B cell (primary cell): ENCODE data around the gene TACO1. TPM values are rescaled to one million over a fixed set of nuclear protein-coding genes. Genes with fewer than 3 reads are reported as not detected.

Experiments
- ATAC-seq: fragments of 200-7000 bp; cut with Tn5 transposase; one replicate; pipeline ENCODE4 v1.10.0; 2021; ENCODE audit warnings: low read depth, mild to moderate bottlenecking, moderate number of reproducible peaks, moderate library complexity
- CTCF ChIA-PET: fragments of 350-600 bp; sonication (Branson Sonifier 250); formaldehyde crosslinking; loops from one replicate; lab custom pipeline; 2021; ENCODE audit warnings: antibody characterized with exemption, inconsistent platforms; lab: Charles Lee
- POLR2A ChIA-PET: fragments of 350-600 bp; sonication (Branson Sonifier 250); formaldehyde crosslinking; loops from one replicate; lab custom pipeline; 2021; ENCODE audit warnings: antibody characterized with exemption; lab: Charles Lee
- DNase-seq: peaks from one replicate; pipeline ENCODE4 v3.0.0; 2013
- H2AFZ ChIP-seq: 2 replicates; pipeline ENCODE4 v1.6.1; 2012; ENCODE audit warnings: mild to moderate bottlenecking, low read depth, low read length; ENCODE audit not compliant: insufficient read depth, poor library complexity, severe bottlenecking
- H3K27ac ChIP-seq, 2 donors: 1 replicate in 1 of 2; 2 replicates in 1 of 2; pipeline ENCODE4 v1.5.1; 2012 to 2013; ENCODE audit warnings: low read length in 2 of 2, mild to moderate bottlenecking in 2 of 2, moderate library complexity in 1 of 2
- H3K27me3 ChIP-seq, 4 experiments: fragments of 200-600 bp in 1 of 4; sonication (generic) in 1 of 4; replicated peaks in 1 of 4; 1 replicate in 2 of 4; 2 replicates in 2 of 4; pipeline versions ENCODE4 v1.6.1 to v1.7.0; 2013 to 2016; ENCODE audit warnings: low read length in 3 of 4, mild to moderate bottlenecking in 2 of 4, mixed read lengths in 1 of 4, moderate library complexity in 1 of 4; ENCODE audit not compliant: insufficient read depth in 4 of 4, control insufficient read depth in 3 of 4; ENCODE audit errors: control extremely low read depth in 1 of 4
- H3K36me3 ChIP-seq, 2 experiments: replicated peaks in 1 of 2; 1 replicate in 1 of 2; 2 replicates in 1 of 2; pipeline versions ENCODE4 v1.6.1 to v1.7.1; 2013; ENCODE audit warnings: low read length in 1 of 2; ENCODE audit not compliant: insufficient read depth in 2 of 2, control insufficient read depth in 1 of 2; ENCODE audit errors: control extremely low read depth in 1 of 2, extremely low read depth in 1 of 2
- H3K4me1 ChIP-seq, 2 donors: fragments of 200-600 bp in 1 of 2; sonication (generic) in 1 of 2; 1 replicate in 1 of 2; 2 replicates in 1 of 2; pipeline versions ENCODE4 v1.5.1 to v1.6.1; 2013 to 2017; ENCODE audit warnings: low read length in 2 of 2; ENCODE audit not compliant: control insufficient read depth in 2 of 2, insufficient read depth in 2 of 2
- H3K4me2 ChIP-seq: replicated peaks from 2 replicates; pipeline ENCODE3; 2012; ENCODE audit warnings: mild to moderate bottlenecking, low read depth, low read length; ENCODE audit not compliant: poor library complexity, severe bottlenecking
- H3K4me3 ChIP-seq, 5 experiments: fragments of 200-600 bp in 1 of 5; sonication (generic) in 1 of 5; 1 replicate in 3 of 5; 2 replicates in 2 of 5; pipeline versions ENCODE4 v1.5.1 to v1.7.0; 2011 to 2016; ENCODE audit warnings: low read length in 4 of 5, mild to moderate bottlenecking in 4 of 5, low read depth in 2 of 5, control low read depth in 1 of 5, moderate library complexity in 1 of 5; ENCODE audit not compliant: insufficient read depth in 1 of 5; ENCODE audit errors: control extremely low read depth in 1 of 5, extremely low read depth in 1 of 5
- H3K79me2 ChIP-seq: fragments of 200-600 bp; sonication (generic); one replicate; pipeline ENCODE4 v1.6.0; 2016; ENCODE audit warnings: low read length; ENCODE audit not compliant: control insufficient read depth, insufficient read depth
- H3K9ac ChIP-seq: fragments of 200-600 bp; sonication (generic); 2 replicates; pipeline ENCODE4 v1.6.1; 2017; ENCODE audit warnings: mild to moderate bottlenecking, low read length, moderate library complexity
- H3K9me3 ChIP-seq, 3 donors: one replicate each; pipeline versions ENCODE4 v1.6.1 to v1.7.1; 2013; ENCODE audit warnings: low read length in 2 of 3; ENCODE audit not compliant: control insufficient read depth in 2 of 3, insufficient read depth in 1 of 3; ENCODE audit errors: control extremely low read depth in 1 of 3
- H4K20me1 ChIP-seq: 2 replicates; pipeline ENCODE4 v1.6.0; 2012; ENCODE audit warnings: mild to moderate bottlenecking, low read length; ENCODE audit not compliant: insufficient read depth, control insufficient read depth, poor library complexity, severe bottlenecking
- H3K27ac Mint-ChIP-seq: one replicate; pipeline ENCODE4 v1.8.0; 2021; ENCODE audit warnings: mixed read lengths
- H3K27me3 Mint-ChIP-seq: one replicate; pipeline ENCODE4 v1.8.0; 2021; ENCODE audit warnings: mixed read lengths
- H3K4me1 Mint-ChIP-seq: one replicate; pipeline ENCODE4 v1.8.0; 2021; ENCODE audit warnings: mixed read lengths
- H3K4me3 Mint-ChIP-seq: one replicate; pipeline ENCODE4 v1.8.0; 2021; ENCODE audit warnings: mixed read lengths
- H3K9me3 Mint-ChIP-seq: one replicate; pipeline ENCODE4 v1.8.0; 2022; ENCODE audit warnings: mixed read lengths; ENCODE audit not compliant: insufficient read depth
- EZH2 ChIP-seq: IDR thresholded peaks from 2 replicates; pipeline ENCODE4 v1.6.1; 2012; ENCODE audit warnings: borderline replicate concordance, low read depth, mild to moderate bottlenecking, moderate library complexity, low read length; ENCODE audit not compliant: insufficient read depth, poor library complexity, severe bottlenecking
- WGBS: methylation state at CpG from one replicate; pipeline ENCODE4 v1.1.5; 2013; ENCODE audit warnings: missing lambda C conversion rate; ENCODE audit not compliant: insufficient coverage; 5-methylcytosine and 5-hydroxymethylcytosine counted together
- intact Hi-C: fragments of 100-400 bp; cut with micrococcal nuclease; formaldehyde crosslinking; loops from one replicate; pipeline ENCODE4 v1.10.0; 2022
- polyA plus RNA-seq: library from polyadenylated mRNA; depleted of rRNA; stranded (reverse); fragments of >200 nt; gene quantifications from 2 replicates; pipeline ENCODE4 v1.2.3, GENCODE V29; 2012
- total RNA-seq, 2 donors: library from RNA; stranded (reverse); fragments of 120-200 nt in 1 of 2; gene quantifications; 1 replicate in 1 of 2; 2 replicates in 1 of 2; pipeline versions ENCODE4 v1.2.3 to v1.2.4, GENCODE V29; 2013 to 2022
- TF ChIP-seq, protein P1 (sequence below): fragments of 200-600 bp; IDR thresholded peaks from one replicate; pipeline ENCODE4 v1.8.0; 2022; ENCODE audit warnings: antibody characterized with exemption, mild to moderate bottlenecking

The TACO1 gene
- total and polyA plus RNA-seq, 2 donors (not counting 1 experiment from before 2014, with no cell fraction given), result 9.7 to 17.2 TPM

- peaks cover 0 to 8% of the 10 kb centered on the region in 2 experiments for H3K36me3 ChIP-seq
- no peak overlapping the region for H3K4me3 ChIP-seq
- CTCF ChIA-PET, result interaction anchor here (1.5 to 2.4 kb wide), 2 partner anchors 14 to 55 kb away, joined by 3 to 10 read pairs; no protein-coding TSS in a partner anchor
- H4K20me1 ChIP-seq, result peaks cover 64% of the 10 kb centered on the region
- peaks cover 86% of the 10 kb centered on the region for H3K79me2 ChIP-seq
- Mint-ChIP-seq H3K27me3 (no peaks in the 10 kb centered on the region), H3K27ac (no peak overlapping the region), H3K9me3 (no peaks in the 10 kb centered on the region), H3K4me3 (no peak overlapping the region), H3K4me1 (peaks cover 51% of the 10 kb centered on the region)
- H2AFZ ChIP-seq, result no peak overlapping the region
- H3K4me1 ChIP-seq, result peaks cover 15 to 20% of the 10 kb centered on the region in 2 donors
- DNase-seq (no peak), ATAC-seq (no peak)
- WGBS, result 57% methylated on average over 1 of the region's 4 CpGs
- H3K9me3 ChIP-seq, result no peaks in the 10 kb centered on the region
- H3K27me3 ChIP-seq, result no peaks in the 10 kb centered on the region
- H3K4me2 ChIP-seq, result no peak overlapping the region
- intact Hi-C loops, result no loop called here
- TF ChIP-seq, protein P1, sequence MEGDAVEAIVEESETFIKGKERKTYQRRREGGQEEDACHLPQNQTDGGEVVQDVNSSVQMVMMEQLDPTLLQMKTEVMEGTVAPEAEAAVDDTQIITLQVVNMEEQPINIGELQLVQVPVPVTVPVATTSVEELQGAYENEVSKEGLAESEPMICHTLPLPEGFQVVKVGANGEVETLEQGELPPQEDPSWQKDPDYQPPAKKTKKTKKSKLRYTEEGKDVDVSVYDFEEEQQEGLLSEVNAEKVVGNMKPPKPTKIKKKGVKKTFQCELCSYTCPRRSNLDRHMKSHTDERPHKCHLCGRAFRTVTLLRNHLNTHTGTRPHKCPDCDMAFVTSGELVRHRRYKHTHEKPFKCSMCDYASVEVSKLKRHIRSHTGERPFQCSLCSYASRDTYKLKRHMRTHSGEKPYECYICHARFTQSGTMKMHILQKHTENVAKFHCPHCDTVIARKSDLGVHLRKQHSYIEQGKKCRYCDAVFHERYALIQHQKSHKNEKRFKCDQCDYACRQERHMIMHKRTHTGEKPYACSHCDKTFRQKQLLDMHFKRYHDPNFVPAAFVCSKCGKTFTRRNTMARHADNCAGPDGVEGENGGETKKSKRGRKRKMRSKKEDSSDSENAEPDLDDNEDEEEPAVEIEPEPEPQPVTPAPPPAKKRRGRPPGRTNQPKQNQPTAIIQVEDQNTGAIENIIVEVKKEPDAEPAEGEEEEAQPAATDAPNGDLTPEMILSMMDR, result no peak
- TF ChIP-seq EZH2, result no peak
- POLR2A ChIA-PET, result no interaction called here
- no peak overlapping the region for H3K27ac ChIP-seq
- H3K9ac ChIP-seq, result no peak overlapping the region
These were observed 26.0 kb downstream of the TACO1 start for GRCh38 chr17:63626551-63627180.

DNA sequence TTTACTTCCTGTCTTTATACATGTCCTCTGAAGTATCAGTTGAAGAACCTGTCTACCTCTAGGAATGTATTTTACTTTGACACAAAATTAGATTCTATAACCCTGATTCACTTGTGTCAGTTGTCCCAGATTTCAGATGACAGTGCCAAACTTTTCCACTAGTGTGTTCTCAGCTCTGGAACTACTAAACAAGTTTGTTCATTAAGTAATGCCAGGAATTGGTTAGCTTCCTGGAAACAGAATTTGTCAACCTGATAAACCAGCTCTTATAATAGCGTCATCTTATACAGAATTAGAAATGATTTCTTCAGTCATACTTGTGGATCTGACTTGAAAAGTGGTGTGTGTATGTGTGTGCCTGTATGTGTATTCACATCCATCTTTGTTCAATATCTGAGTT lies 28.9 kb downstream of the TACO1 start:
- H3K79me2 ChIP-seq, result peaks cover 78% of the 10 kb centered on the region
- H3K4me3 ChIP-seq, result no peak overlapping the region
- H2AFZ ChIP-seq, result no peak overlapping the region
- peaks cover 39% of the 10 kb centered on the region for H3K4me1 Mint-ChIP-seq
- no peak overlapping the region for H3K9ac ChIP-seq
- H3K36me3 ChIP-seq, result peaks cover 3 to 28% of the 10 kb centered on the region in 2 experiments
- no peak for TF ChIP-seq EZH2
- TF ChIP-seq, protein P1, result no peak
- no CpG with 5 or more reads among the region's 1 CpG for WGBS
- no peaks in the 10 kb centered on the region for H3K9me3 Mint-ChIP-seq
- H3K27ac Mint-ChIP-seq, result no peak overlapping the region
- H4K20me1 ChIP-seq, result peaks cover 57% of the 10 kb centered on the region
- no peak overlapping the region for H3K27ac ChIP-seq
- ChIA-PET CTCF (no interaction called here), POLR2A (no interaction called here)
- H3K4me1 ChIP-seq, result peaks cover 0 to 7% of the 10 kb centered on the region in 2 donors
- H3K4me2 ChIP-seq, result no peak overlapping the region
- DNase-seq, result no peak
- no peaks in the 10 kb centered on the region for H3K9me3 ChIP-seq
- no peak for ATAC-seq
- intact Hi-C loops, result no loop called here
- H3K27me3 ChIP-seq, result no peaks in the 10 kb centered on the region
- no peak overlapping the region for H3K4me3 Mint-ChIP-seq
- no peaks in the 10 kb centered on the region for H3K27me3 Mint-ChIP-seq
